HG02798 (cell line): Measurements from ENCODE around the gene IMPDH2.
"Not testable (repeated sequence)": the region's sequence is repeated elsewhere in the genome, so short reads cannot be mapped to it uniquely, and the experiment has no call there.

Experiments
- ATAC-seq: cut with Tn5 transposase; IDR thresholded peaks from one replicate; pipeline ENCODE4 v1.9.1; 2021; ENCODE audit warnings: mild to moderate bottlenecking; ENCODE audit not compliant: unreplicated experiment, poor library complexity

IMPDH2 gene

DNA sequence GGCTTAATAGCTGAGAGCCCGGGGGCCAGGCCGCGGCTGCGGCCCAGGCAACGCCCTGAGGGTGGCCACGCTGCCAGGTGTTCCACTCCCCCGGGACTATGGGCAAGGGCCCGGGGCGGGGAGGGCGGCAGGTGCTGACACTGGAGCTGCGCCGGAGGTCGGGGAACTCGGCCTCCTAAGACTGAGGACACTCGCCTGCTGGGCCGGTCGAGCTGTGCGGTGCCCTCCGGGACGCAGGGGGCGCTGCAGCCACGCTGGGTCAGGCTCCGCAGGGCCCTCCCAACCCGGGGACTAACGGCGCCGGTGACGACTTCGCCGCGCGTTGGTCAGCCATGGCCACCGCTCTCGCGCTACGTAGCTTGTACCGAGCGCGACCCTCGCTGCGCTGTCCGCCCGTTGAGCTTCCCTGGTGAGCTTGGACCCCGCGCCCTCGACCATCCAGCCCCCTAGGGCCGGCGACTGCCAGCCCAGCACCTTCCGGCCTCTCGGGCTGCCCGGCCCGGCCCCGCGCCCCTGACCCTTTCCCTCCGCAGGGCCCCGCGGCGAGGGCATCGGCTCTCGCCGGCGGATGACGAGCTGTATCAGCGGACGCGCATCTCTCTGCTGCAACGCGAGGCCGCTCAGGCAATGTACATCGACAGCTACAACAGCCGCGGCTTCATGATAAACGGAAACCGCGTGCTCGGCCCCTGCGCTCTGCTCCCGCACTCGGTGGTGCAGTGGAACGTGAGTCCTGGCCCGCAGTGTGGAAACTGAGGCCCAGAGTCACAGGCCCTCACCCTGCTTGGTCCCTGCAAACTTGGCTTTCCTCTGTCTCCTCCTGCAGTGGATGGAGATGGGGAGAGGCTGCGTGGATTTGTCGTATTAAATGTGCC is 7.1 kb downstream of the IMPDH2 start, which contains the start of gene NDUFAF3:
TSS of gene NDUFAF3 (plus strand) at position 309 of the 875 bp plus-strand sequence. CDS start at position 333, 24 bp downstream.
- peak; percentile 60 for ATAC-seq

GRCh38 chr3:49021213-49021812 is 7.9 kb downstream of the IMPDH2 start:
- peak; percentile 59 for ATAC-seq

GRCh38 chr3:49020330-49021212 is 8.6 kb downstream of the IMPDH2 start:
- no peak for ATAC-seq

DNA sequence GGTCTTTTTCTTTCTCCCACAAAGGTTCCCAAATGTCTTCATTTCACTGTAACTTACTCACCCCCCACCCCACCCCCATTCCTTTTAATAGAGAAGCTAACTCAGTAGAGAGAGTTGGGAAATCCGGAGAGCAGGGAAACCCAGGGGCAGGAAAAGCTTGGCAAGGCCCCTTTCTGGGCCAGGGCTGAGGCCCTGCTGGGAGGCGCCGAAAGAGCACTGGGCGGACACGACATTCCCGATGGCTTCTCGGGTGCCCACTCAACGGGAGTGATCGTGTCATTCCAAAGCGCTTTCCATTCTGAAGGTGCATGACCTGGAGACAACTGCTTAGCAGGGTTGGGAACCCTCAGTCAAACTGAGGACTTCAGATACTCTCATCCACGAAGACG is 9.3 kb downstream of the IMPDH2 start:
- ATAC-seq: no peak

- no peak for ATAC-seq
Observed at GRCh38 chr3:49018707-49019006, 10.5 kb downstream of the IMPDH2 start.

GRCh38 chr3:49017971-49018706 is 11.1 kb downstream of the IMPDH2 start, which contains the start of gene DALRD3:
Gene DALRD3 (minus strand): TSS chr3:49018580. CDS start chr3:49018564, 16 bp downstream.
- no peak for ATAC-seq

DNA sequence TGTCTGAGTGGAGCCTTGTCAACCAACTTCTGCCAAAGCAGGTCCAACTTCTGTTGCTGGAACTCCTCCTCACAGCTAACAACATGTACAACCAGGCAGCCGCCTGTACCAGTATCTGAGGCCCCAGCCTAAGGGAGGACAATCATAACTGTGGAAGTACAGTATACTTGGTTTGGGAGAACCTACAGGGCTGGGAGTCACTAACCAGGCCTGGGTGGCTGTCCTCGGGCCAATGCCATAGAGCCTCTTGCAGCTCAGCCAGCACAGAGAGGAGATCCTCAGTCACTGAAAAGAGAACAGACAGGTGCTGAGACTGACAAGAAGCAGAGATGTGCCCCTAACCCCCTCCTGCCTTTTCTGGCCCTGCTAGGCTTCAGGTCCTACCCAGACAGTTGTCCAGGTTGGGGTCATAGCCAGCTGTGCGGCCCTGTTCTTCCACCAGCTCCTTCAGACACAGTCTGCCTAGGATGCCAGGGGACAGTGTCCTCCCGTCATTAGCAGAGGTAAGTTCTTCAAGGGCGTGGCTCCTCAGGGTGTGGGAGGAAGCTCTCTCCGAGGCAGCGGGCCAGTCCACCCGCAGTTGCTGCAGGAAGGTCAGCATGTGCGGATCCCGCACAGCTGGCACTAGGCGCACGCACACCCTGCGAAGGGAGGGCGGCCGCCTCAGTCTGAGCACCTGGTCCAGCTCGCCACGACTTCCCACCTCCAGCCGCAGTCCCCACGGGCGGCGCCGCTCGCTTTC is 11.8 kb downstream of the IMPDH2 start:
- no peak for ATAC-seq

GRCh38 chr3:49016414-49017228 is 12.6 kb downstream of the IMPDH2 start:
- no peak for ATAC-seq

- ATAC-seq: no peak
Observed at GRCh38 chr3:49015765-49016164, 13.4 kb downstream of the IMPDH2 start.

GRCh38 chr3:49015072-49015471 is 14.1 kb downstream of the IMPDH2 start:
- no peak for ATAC-seq

DNA sequence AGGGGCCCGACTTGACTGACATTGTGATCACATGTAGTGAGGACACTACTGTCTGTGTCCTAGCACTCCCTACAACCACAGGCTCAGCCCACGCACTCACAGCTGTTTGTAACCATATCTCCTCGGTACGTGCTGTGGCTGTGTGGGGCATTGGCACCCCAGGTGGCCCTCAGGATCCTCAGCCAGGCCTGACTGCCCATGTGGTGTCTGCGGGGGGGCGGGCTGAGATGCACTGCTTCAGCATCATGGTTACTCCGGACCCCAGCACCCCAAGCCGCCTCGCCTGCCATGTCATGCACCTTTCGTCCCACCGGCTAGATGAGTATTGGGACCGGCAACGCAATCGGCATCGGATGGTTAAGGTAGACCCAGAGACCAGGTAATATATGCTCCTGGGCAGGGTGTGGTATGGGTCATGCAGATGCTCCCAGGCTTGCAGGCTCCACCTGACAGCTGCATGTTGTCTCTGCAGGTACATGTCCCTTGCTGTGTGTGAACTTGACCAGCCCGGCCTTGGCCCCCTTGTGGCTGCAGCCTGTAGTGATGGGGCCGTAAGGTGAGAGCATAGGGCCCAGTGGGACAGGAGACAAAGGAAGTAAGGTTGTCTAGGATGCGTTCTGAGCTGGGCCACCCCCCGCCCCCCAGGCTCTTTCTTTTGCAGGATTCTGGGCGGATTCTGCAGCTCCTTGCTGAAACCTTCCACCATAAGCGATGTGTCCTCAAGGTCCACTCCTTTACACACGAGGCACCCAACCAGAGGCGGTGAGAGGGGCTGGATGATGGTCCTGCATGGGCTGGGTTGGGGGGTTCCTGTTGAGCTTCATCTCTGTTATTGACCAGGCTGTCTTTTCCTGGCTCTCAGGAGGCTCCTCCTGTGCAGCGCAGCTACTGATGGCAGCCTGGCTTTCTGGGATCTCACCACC is 15.2 kb downstream of the IMPDH2 start:
- no peak for ATAC-seq

GRCh38 chr3:49013113-49013737 is 16.0 kb downstream of the IMPDH2 start:
- no peak for ATAC-seq

GRCh38 chr3:49012441-49013017 is 16.7 kb downstream of the IMPDH2 start:
- ATAC-seq: no peak

- ATAC-seq: no peak
Observed at GRCh38 chr3:49009396-49009795, 19.8 kb downstream of the IMPDH2 start.

DNA sequence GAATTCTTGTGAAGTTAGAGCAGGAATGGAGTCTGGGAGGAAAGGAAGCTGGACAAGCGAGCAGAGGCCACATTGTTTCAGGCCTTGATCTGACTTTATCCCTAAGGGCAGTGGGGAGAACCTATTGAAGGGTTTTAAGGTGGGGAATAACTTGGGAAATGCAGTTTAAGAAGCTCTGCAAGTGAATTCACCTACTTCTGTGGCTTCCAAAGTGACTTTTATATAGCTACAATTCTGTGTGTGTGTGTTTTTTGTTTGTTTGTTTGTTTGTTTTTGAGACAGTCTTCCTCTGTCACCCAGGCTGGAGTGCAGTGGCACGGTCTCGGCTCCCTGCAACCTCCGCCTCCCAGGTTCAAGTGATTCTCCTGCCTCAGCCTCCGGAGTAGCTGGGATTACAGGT is 20.6 kb downstream of the IMPDH2 start:
- not testable (repeated sequence) for ATAC-seq

GRCh38 chr3:49007771-49008528 is 21.2 kb downstream of the IMPDH2 start:
- ATAC-seq: peak; percentile 40
